B cell (primary cell): ENCODE results near the gene FCRL2. TPM values are rescaled to one million over a fixed set of nuclear protein-coding genes. Genes with fewer than 3 reads are reported as not detected.

Source experiments
- ATAC-seq: fragments of 200-7000 bp; cut with Tn5 transposase; one replicate; pipeline ENCODE4 v1.10.0; 2021; ENCODE audit warnings: low read depth, mild to moderate bottlenecking, moderate number of reproducible peaks, moderate library complexity
- CTCF ChIA-PET: fragments of 350-600 bp; sonication (Branson Sonifier 250); formaldehyde crosslinking; loops from one replicate; lab custom pipeline; 2021; ENCODE audit warnings: antibody characterized with exemption, inconsistent platforms; lab: Charles Lee
- POLR2A ChIA-PET: fragments of 350-600 bp; sonication (Branson Sonifier 250); formaldehyde crosslinking; loops from one replicate; lab custom pipeline; 2021; ENCODE audit warnings: antibody characterized with exemption; lab: Charles Lee
- DNase-seq: peaks from one replicate; pipeline ENCODE4 v3.0.0; 2013
- H2AFZ ChIP-seq: 2 replicates; pipeline ENCODE4 v1.6.1; 2012; ENCODE audit warnings: mild to moderate bottlenecking, low read depth, low read length; ENCODE audit not compliant: insufficient read depth, poor library complexity, severe bottlenecking
- H3K27ac ChIP-seq, 2 donors: 1 replicate in 1 of 2; 2 replicates in 1 of 2; pipeline ENCODE4 v1.5.1; 2012 to 2013; ENCODE audit warnings: low read length in 2 of 2, mild to moderate bottlenecking in 2 of 2, moderate library complexity in 1 of 2
- H3K27me3 ChIP-seq, 4 experiments: fragments of 200-600 bp in 1 of 4; sonication (generic) in 1 of 4; replicated peaks in 1 of 4; 1 replicate in 2 of 4; 2 replicates in 2 of 4; pipeline versions ENCODE4 v1.6.1 to v1.7.0; 2013 to 2016; ENCODE audit warnings: low read length in 3 of 4, mild to moderate bottlenecking in 2 of 4, mixed read lengths in 1 of 4, moderate library complexity in 1 of 4; ENCODE audit not compliant: insufficient read depth in 4 of 4, control insufficient read depth in 3 of 4; ENCODE audit errors: control extremely low read depth in 1 of 4
- H3K36me3 ChIP-seq, 2 experiments: replicated peaks in 1 of 2; 1 replicate in 1 of 2; 2 replicates in 1 of 2; pipeline versions ENCODE4 v1.6.1 to v1.7.1; 2013; ENCODE audit warnings: low read length in 1 of 2; ENCODE audit not compliant: insufficient read depth in 2 of 2, control insufficient read depth in 1 of 2; ENCODE audit errors: control extremely low read depth in 1 of 2, extremely low read depth in 1 of 2
- H3K4me1 ChIP-seq, 2 donors: fragments of 200-600 bp in 1 of 2; sonication (generic) in 1 of 2; 1 replicate in 1 of 2; 2 replicates in 1 of 2; pipeline versions ENCODE4 v1.5.1 to v1.6.1; 2013 to 2017; ENCODE audit warnings: low read length in 2 of 2; ENCODE audit not compliant: control insufficient read depth in 2 of 2, insufficient read depth in 2 of 2
- H3K4me2 ChIP-seq: replicated peaks from 2 replicates; pipeline ENCODE3; 2012; ENCODE audit warnings: mild to moderate bottlenecking, low read depth, low read length; ENCODE audit not compliant: poor library complexity, severe bottlenecking
- H3K4me3 ChIP-seq, 5 experiments: fragments of 200-600 bp in 1 of 5; sonication (generic) in 1 of 5; 1 replicate in 3 of 5; 2 replicates in 2 of 5; pipeline versions ENCODE4 v1.5.1 to v1.7.0; 2011 to 2016; ENCODE audit warnings: low read length in 4 of 5, mild to moderate bottlenecking in 4 of 5, low read depth in 2 of 5, control low read depth in 1 of 5, moderate library complexity in 1 of 5; ENCODE audit not compliant: insufficient read depth in 1 of 5; ENCODE audit errors: control extremely low read depth in 1 of 5, extremely low read depth in 1 of 5
- H3K79me2 ChIP-seq: fragments of 200-600 bp; sonication (generic); one replicate; pipeline ENCODE4 v1.6.0; 2016; ENCODE audit warnings: low read length; ENCODE audit not compliant: control insufficient read depth, insufficient read depth
- H3K9ac ChIP-seq: fragments of 200-600 bp; sonication (generic); 2 replicates; pipeline ENCODE4 v1.6.1; 2017; ENCODE audit warnings: mild to moderate bottlenecking, low read length, moderate library complexity
- H3K9me3 ChIP-seq, 3 donors: one replicate each; pipeline versions ENCODE4 v1.6.1 to v1.7.1; 2013; ENCODE audit warnings: low read length in 2 of 3; ENCODE audit not compliant: control insufficient read depth in 2 of 3, insufficient read depth in 1 of 3; ENCODE audit errors: control extremely low read depth in 1 of 3
- H4K20me1 ChIP-seq: 2 replicates; pipeline ENCODE4 v1.6.0; 2012; ENCODE audit warnings: mild to moderate bottlenecking, low read length; ENCODE audit not compliant: insufficient read depth, control insufficient read depth, poor library complexity, severe bottlenecking
- H3K27ac Mint-ChIP-seq: one replicate; pipeline ENCODE4 v1.8.0; 2021; ENCODE audit warnings: mixed read lengths
- H3K27me3 Mint-ChIP-seq: one replicate; pipeline ENCODE4 v1.8.0; 2021; ENCODE audit warnings: mixed read lengths
- H3K4me1 Mint-ChIP-seq: one replicate; pipeline ENCODE4 v1.8.0; 2021; ENCODE audit warnings: mixed read lengths
- H3K4me3 Mint-ChIP-seq: one replicate; pipeline ENCODE4 v1.8.0; 2021; ENCODE audit warnings: mixed read lengths
- H3K9me3 Mint-ChIP-seq: one replicate; pipeline ENCODE4 v1.8.0; 2022; ENCODE audit warnings: mixed read lengths; ENCODE audit not compliant: insufficient read depth
- CTCF ChIP-seq: fragments of 200-600 bp; IDR thresholded peaks from one replicate; pipeline ENCODE4 v1.8.0; 2022; ENCODE audit warnings: antibody characterized with exemption, mild to moderate bottlenecking
- EZH2 ChIP-seq: IDR thresholded peaks from 2 replicates; pipeline ENCODE4 v1.6.1; 2012; ENCODE audit warnings: borderline replicate concordance, low read depth, mild to moderate bottlenecking, moderate library complexity, low read length; ENCODE audit not compliant: insufficient read depth, poor library complexity, severe bottlenecking
- WGBS: methylation state at CpG from one replicate; pipeline ENCODE4 v1.1.5; 2013; ENCODE audit warnings: missing lambda C conversion rate; ENCODE audit not compliant: insufficient coverage; 5-methylcytosine and 5-hydroxymethylcytosine counted together
- intact Hi-C: fragments of 100-400 bp; cut with micrococcal nuclease; formaldehyde crosslinking; loops from one replicate; pipeline ENCODE4 v1.10.0; 2022
- polyA plus RNA-seq: library from polyadenylated mRNA; depleted of rRNA; stranded (reverse); fragments of >200 nt; gene quantifications from 2 replicates; pipeline ENCODE4 v1.2.3, GENCODE V29; 2012
- total RNA-seq, 2 donors: library from RNA; stranded (reverse); fragments of 120-200 nt in 1 of 2; gene quantifications; 1 replicate in 1 of 2; 2 replicates in 1 of 2; pipeline versions ENCODE4 v1.2.3 to v1.2.4, GENCODE V29; 2013 to 2022

Gene FCRL2
- total and polyA plus RNA-seq, 2 donors (not counting 1 experiment from before 2014, with no cell fraction given) = 78.3 to 184 TPM

GRCh38 chr1:157771661-157772425 is 5.1 kb downstream of the FCRL2 start:
- Histone ChIP-seq H3K27ac (peak overlapping the region in 1 of 2 donors; percentile 60), H3K4me3 (peak overlapping the region in 1 of 5 experiments; percentile 9), H3K9ac (no peak overlapping the region), H4K20me1 (peaks cover 4% of the 10 kb centered on the region), H3K79me2 (peaks cover 88% of the 10 kb centered on the region), H3K27me3 (no peaks in the 10 kb centered on the region), H3K4me1 (peaks cover 64 to 65% of the 10 kb centered on the region in 2 donors), H3K9me3 (no peaks in the 10 kb centered on the region), H2AFZ (no peak overlapping the region), H3K36me3 (peaks cover 8 to 45% of the 10 kb centered on the region in 2 experiments), H3K4me2 (peak overlapping the region; percentile 63)
- DNase-seq (no peak), ATAC-seq (no peak)
- TF ChIP-seq CTCF (no peak), EZH2 (no peak)
- intact Hi-C loops = loop anchor here (2.0 to 10.0 kb wide), 4 partner anchors 35 to 205 kb away; no protein-coding TSS in a partner anchor
- Mint-ChIP-seq H3K27ac (peak overlapping the region; percentile 57), H3K4me3 (peak overlapping the region; percentile 62), H3K4me1 (peaks cover 73% of the 10 kb centered on the region), H3K9me3 (no peaks in the 10 kb centered on the region), H3K27me3 (no peaks in the 10 kb centered on the region)
- ChIA-PET CTCF (interaction anchor here (0.7 to 6.7 kb wide), 21 partner anchors 7 to 391 kb away, joined by 3 to 162 read pairs (median 4); partner anchors contain the start of gene FCRL3), POLR2A (interaction anchor here (0.6 to 0.9 kb wide), 2 partner anchors 48 to 167 kb away, joined by 3 to 6 read pairs; no protein-coding TSS in a partner anchor)
- 0% methylated on average over 1 of the region's 8 CpGs for WGBS
